PFSK-1 (cell line): ENCODE results near the gene ENOPH1.

Experiments
- FOXP2 ChIP-seq: optimal IDR thresholded peaks from 2 replicates; pipeline ENCODE3; 2011; ENCODE audit warnings: borderline replicate concordance, control low read depth, inconsistent platforms; ENCODE audit not compliant: insufficient read depth; ENCODE audit errors: extremely low read length, extremely low read depth
- POLR2AphosphoS5 ChIP-seq: IDR thresholded peaks from 2 replicates; pipeline ENCODE4 v1.6.1; 2012; ENCODE audit warnings: low read depth, mild to moderate bottlenecking, control low read depth, low read length, moderate library complexity
- REST ChIP-seq, 2 experiments: IDR thresholded peaks; 2 replicates each; pipeline versions ENCODE4 v1.6.1 to v1.8.0; 2011 to 2012; ENCODE audit warnings: low read depth in 2 of 2, low read length in 2 of 2, control low read depth in 1 of 2, inconsistent platforms in 1 of 2, mild to moderate bottlenecking in 1 of 2, moderate library complexity in 1 of 2; ENCODE audit not compliant: insufficient read depth in 1 of 2
- SIN3A ChIP-seq: IDR thresholded peaks from 2 replicates; pipeline ENCODE4 v1.6.1; 2012; ENCODE audit warnings: mild to moderate bottlenecking, low read length, moderate library complexity, borderline replicate concordance; ENCODE audit not compliant: insufficient read depth
- TAF1 ChIP-seq: IDR thresholded peaks from 2 replicates; pipeline ENCODE4 v1.6.1; 2012; ENCODE audit warnings: low read length, control low read depth, borderline replicate concordance; ENCODE audit not compliant: insufficient read depth

The ENOPH1 gene

GRCh38 chr4:82491251-82491960 lies 61.0 kb downstream of the ENOPH1 start:
- no peak for TF ChIP-seq POLR2AphosphoS5
- TF ChIP-seq REST (IDR thresholded peaks at IDR 0.05; ENCODE audit: insufficient read depth in 1 of 2, low read depth in 2 of 2, low read length in 2 of 2): no peak
- TF ChIP-seq SIN3A: no peak
- no peak for TF ChIP-seq TAF1
- no peak for TF ChIP-seq FOXP2

- TF ChIP-seq REST (IDR thresholded peaks at IDR 0.05; ENCODE audit: insufficient read depth in 1 of 2, low read depth in 2 of 2, low read length in 2 of 2) (no peak), FOXP2 (no peak), TAF1 (no peak), SIN3A (no peak)
These were observed 63.5 kb downstream of the ENOPH1 start for GRCh38 chr4:82493721-82494425.

- no peak for TF ChIP-seq POLR2AphosphoS5
- no peak for TF ChIP-seq SIN3A
- TF ChIP-seq TAF1: no peak
- TF ChIP-seq FOXP2: no peak
- no peak for TF ChIP-seq REST (IDR thresholded peaks at IDR 0.05; ENCODE audit: insufficient read depth in 1 of 2, low read depth in 2 of 2, low read length in 2 of 2)
These were observed 65.3 kb downstream of the ENOPH1 start for GRCh38 chr4:82495666-82496065.

GRCh38 chr4:82496349-82496748 lies 66.0 kb downstream of the ENOPH1 start:
- TF ChIP-seq REST (IDR thresholded peaks at IDR 0.05; ENCODE audit: insufficient read depth in 1 of 2, low read depth in 2 of 2, low read length in 2 of 2): no peak
- no peak for TF ChIP-seq POLR2AphosphoS5
- TF ChIP-seq TAF1: no peak
- no peak for TF ChIP-seq FOXP2
- no peak for TF ChIP-seq SIN3A
